Stimulated activated naive CD4-positive, alpha-beta T cell (primary cell): ENCODE results near the gene MPIG6B.

Experiments
- DNase-seq, 6 experiments: peaks; one replicate each; lab custom pipeline; 2025; lab: John Stamatoyannopoulos, UW

MPIG6B gene

GRCh38 chr6:31721351-31722020, 1.7 kb upstream of the MPIG6B start, which contains the start of gene LY6G6C:
Gene LY6G6C, minus strand, starts transcription at chr6:31721746. Its CDS starts 67 bp downstream, at chr6:31721679.
- no peak for DNase-seq

- no peak for DNase-seq
These were observed 1.0 kb upstream of the MPIG6B start for GRCh38 chr6:31722173-31722572.

DNA sequence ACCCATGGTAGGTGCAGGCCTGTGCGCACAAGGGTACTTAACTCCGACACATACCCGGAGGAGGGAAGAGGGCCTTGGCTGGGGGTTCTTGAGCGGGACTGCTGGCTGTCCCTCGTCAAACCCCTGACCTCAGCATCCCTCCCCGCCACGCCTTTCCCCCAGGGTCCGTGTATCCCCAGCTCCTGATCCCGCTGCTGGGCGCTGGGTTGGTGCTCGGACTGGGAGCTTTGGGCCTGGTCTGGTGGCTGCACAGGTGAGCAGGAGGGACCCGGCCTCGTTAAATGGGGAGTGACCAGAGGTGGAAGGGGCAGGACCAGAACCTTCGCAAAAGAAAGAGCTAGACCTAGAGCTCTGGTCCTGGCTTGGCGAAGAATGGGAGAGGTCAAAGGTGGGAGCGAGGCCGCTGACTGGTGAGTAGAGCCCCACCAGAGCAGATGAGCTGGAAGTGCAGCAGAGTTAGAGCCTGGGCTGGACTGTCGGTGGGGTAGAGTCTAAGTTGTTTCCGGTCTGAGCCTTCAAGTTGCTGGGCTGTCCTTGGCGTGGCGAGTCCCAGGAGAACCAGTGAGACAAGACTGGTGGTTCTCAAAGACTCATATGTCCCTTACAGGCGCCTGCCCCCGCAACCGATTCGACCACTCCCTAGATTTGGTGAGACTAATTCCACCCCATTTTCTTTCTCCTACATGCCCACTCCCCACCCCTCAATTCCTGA, 963 bp downstream of the MPIG6B start:
- DNase-seq, result no peak

GRCh38 chr6:31725502-31726350, 2.6 kb downstream of the MPIG6B start:
- no peak for DNase-seq

DNA sequence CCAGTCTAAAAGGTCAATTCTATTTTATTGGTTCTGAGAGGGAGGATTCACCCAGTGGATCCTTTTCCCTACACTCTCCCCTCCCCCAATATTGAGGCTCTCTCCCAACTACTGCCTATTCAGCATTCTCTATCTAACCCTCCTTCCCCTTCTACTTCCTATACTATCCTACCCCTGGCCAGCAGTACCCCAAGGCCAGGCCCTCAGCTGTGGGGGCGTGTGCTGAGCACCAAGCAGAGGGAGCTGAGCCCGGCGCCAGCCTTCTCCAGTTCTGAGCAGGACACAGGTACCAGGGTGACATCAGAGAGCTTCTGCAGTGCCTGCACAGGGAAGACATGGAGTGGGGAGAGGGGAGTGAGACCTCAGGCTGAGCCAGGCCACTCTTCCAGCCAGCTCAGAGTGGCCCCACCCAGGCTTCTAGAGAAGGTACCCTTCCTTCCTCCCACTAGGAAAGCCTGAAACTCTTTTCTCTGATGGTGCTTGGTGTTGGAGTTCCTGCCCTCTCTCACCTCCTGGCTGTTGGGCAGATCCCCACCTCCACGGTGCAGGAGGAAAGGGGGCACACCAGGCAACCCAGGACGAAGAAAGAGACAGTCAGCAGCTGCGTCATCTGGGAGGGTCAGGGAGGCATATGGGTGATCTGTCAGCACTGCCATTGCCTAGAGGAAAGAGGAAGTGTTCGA, 4.0 kb downstream of the MPIG6B start:
- DNase-seq, result no peak

DNA sequence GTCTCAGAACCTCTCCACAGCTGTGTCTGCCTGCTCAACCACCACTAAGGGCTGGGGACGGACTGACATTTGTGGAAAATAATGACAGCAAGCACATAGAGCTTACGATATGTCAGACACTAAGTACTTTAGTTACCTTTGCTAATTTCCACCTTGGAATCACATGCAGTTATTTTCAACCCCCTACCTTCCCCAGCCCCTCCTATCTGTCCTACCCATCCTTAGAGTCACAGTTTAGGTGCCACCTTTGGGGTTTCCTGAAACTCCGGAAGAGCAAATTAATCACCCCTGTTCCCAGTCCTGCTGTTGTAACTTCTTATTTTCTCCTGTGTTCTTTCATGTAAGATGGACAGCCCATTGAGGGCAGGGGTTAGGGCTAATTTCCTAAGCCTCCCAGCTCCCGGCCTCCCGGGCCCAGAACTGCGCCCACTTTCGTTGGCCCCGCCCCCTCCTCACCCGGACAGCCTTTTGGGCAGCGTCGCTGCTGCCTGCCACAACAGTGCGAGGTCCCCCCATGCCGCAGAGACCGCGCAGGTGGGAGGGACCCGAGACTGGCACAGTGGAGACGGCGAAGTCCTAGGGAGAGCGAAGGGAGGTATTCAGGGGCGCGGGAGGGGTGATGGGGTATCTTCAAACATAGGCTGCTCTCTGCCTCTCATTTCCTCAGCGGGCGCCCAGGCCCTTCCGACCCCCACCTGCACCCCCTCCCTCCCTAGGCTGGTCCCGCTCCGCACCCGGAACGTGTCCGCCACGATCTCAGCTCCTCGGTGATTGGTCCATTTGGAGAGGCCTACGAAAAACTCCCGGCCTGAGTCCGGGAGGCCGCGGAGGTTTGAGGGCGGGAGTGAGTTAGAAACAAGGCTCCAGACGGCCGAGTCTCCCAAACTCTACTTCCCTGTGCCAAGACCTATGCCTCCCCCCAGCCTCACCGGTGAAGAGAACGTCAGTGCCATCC, 4.8 kb downstream of the MPIG6B start:
- no peak for DNase-seq

- DNase-seq, result no peak
These were observed 5.8 kb downstream of the MPIG6B start, which contains the start of gene DDAH2 for GRCh38 chr6:31728767-31729514. Gene DDAH2, minus strand, starts transcription at chr6:31729299. Its CDS starts 138 bp downstream, at chr6:31729161.

- peak; percentile 56 to 82 (median 73) for DNase-seq
These were observed 6.4 kb downstream of the MPIG6B start for GRCh38 chr6:31729515-31729978.

GRCh38 chr6:31729979-31730630, 6.9 kb downstream of the MPIG6B start:
- peak in 5 of 6 experiments; percentile 53 to 81 (median 68) for DNase-seq

DNA sequence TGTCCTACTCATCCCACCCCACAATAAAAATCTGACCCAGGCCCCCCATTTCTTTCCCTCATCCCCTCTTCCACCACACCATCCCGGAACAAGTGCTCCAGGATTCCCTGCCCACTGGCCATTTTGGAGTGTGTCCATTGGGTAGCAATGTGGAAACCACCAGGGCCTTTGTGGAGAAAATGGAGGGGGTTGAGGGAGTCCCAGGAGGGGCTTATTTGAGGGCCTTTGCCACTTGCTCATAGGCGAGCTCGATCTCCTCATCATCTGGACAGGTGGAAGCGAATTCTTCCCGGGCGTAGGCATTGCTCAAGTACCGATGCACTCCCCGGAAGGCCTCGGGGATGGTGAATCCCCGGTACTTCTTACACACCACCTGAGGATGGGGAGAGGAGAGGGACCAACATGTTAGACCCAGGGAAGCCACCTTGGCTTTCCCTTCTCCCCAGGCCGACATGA, 7.5 kb downstream of the MPIG6B start:
- no peak for DNase-seq

- no peak for DNase-seq
These were observed 8.9 kb downstream of the MPIG6B start for GRCh38 chr6:31732029-31732428.

DNA sequence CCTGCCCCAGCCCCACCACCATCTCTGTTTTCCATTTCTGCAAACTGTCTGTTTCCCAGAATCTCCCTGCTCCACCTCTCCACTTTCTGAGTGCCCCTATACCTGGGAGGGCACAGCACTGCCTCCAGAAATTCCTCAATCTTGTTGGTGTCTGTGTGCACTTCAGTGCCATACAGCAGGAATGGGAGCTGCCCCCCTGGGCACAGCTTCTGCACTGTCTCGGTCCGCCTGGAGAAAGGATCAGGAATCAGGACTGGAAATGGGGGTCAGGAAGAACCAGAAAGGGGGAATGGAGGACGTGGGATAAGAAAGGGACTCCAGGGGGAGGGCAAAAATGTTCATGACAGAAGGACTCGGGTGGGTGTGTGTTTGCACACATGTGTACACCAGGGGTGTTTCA, 10.6 kb downstream of the MPIG6B start:
- DNase-seq, result no peak

- no peak for DNase-seq
These were observed 11.2 kb downstream of the MPIG6B start for GRCh38 chr6:31734247-31734820.

DNA sequence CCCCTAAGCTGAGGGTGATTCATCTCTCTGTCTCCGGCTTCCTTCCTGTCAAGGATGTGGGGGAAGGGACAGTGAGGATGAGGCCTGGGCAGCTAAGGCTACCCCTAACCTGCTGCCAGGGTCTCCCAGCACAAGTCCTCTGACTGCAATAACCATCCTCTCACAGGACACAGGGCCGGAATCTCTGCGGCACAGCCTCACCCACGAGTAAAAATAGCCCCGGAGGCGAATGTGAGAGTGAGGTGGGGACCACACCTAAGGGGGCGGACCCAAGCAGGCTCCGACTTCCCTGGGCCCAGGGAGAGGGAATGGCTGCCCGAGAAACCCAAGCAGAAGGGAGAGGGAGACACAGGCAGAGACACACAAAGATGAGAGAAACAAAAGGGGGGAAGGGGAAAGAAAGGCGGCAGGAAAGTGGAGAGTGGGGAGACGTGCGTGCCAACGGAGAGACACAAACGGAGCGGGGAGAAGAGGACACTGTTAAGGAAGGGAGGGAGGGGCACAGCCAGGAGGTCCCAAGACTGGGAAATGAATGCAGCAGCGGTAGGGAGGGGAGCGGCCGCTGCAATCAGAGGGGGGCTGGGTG, 11.7 kb downstream of the MPIG6B start:
- peak in 1 of 6 experiments; percentile 35 for DNase-seq

GRCh38 chr6:31736021-31736767, 13.0 kb downstream of the MPIG6B start, which contains the start of gene CLIC1:
Gene CLIC1, minus strand, starts transcription at chr6:31736530. Its CDS starts 230 bp downstream, at chr6:31736300.
- DNase-seq, result peak in 5 of 6 experiments; percentile 38 to 62 (median 44)

DNA sequence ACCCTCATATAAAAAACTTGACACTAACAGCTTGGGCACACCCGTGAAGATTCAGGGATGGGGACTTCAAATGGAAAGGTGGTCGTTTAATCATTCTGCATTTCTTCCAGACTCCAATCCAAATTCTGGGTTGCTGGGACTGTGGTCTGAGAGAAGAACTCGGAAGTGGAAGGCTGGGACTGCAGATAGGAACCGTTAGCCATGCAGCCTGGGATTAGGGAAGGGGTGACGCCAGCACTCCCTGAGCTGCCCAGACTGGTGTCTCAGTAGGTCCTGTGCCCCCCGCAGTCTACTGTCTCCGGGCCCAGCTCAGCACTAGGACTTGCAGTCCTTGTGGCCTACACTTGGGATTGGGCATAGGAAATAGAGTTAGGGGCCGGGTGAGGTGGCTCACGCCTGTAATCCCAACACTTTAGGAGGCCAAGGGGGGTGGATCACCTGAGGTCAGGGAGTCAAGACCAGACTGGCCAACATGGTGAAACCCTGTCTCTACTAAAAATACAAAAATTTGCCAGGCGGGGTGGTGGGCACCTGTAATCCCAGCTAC, 13.7 kb downstream of the MPIG6B start:
- DNase-seq, result no peak

- DNase-seq, result no peak
These were observed 14.3 kb downstream of the MPIG6B start for GRCh38 chr6:31737315-31737990.
